Adrenal gland (tissue), 12 donors: ENCODE measurements around the gene PRSS33. TPM values are rescaled to one million over a fixed set of nuclear protein-coding genes. Genes with fewer than 3 reads are reported as not detected.
A peak's percentile ranks its signal among the peaks of the same experiment; 100 is the strongest.

Source experiments
- DNase-seq, 7 donors: peaks; one replicate each; pipeline ENCODE4 v3.0.0-alpha.2; 2019 to 2020
- H3K27ac ChIP-seq, 5 donors: fragments of 200-600 bp; sonication (generic) in 4 of 5; 1 replicate in 3 of 5; 2 replicates in 2 of 5; pipeline versions ENCODE4 v1.5.1 to v1.8.0; 2016 to 2020; ENCODE audit warnings: mild to moderate bottlenecking in 1 of 5
- H3K27me3 ChIP-seq: fragments of 200-600 bp; 2 replicates; pipeline ENCODE4 v1.8.0; 2021
- H3K36me3 ChIP-seq, 2 donors: fragments of 200-600 bp; replicated peaks in 1 of 2; 1 replicate in 1 of 2; 2 replicates in 1 of 2; pipeline versions ENCODE4 v1.5.1 to v1.8.0; 2018 to 2022
- H3K4me1 ChIP-seq, 2 donors: fragments of 200-600 bp; replicated peaks in 1 of 2; 1 replicate in 1 of 2; 2 replicates in 1 of 2; pipeline versions ENCODE4 v1.5.1 to v1.8.0; 2018 to 2021
- H3K4me3 ChIP-seq, 4 donors: fragments of 200-600 bp; sonication (generic) in 3 of 4; one replicate each; pipeline ENCODE4 v1.5.1; 2016 to 2018
- H3K9me3 ChIP-seq, 3 donors: fragments of 200-600 bp; sonication (generic) in 1 of 3; replicated peaks in 1 of 3; 1 replicate in 2 of 3; 2 replicates in 1 of 3; pipeline versions ENCODE4 v1.5.1 to v1.8.0; 2016 to 2021
- POLR2A ChIP-seq, 2 donors: fragments of 450-650 bp; IDR thresholded peaks; one replicate each; pipeline ENCODE4 v1.6.1; 2017; ENCODE audit warnings: antibody characterized with exemption in 2 of 2, mild to moderate bottlenecking in 2 of 2, moderate library complexity in 1 of 2
- WGBS, 4 donors: extraction: QIAGEN DNeasy Blood & Tissue Kit in 2 of 4; methylation state at CpG; one replicate each; pipeline versions ENCODE4 v1.1.5 to v1.1.7; 2013 to 2017; 5-methylcytosine and 5-hydroxymethylcytosine counted together
- intact Hi-C, 2 donors: fragments of 100-400 bp; cut with DNase I; formaldehyde crosslinking; loops; one replicate each; pipeline versions ENCODE4 v1.14.1 to v1.15.0; 2022 to 2023
- polyA plus RNA-seq, 3 donors: library from polyadenylated mRNA; stranded (reverse); fragments of 200-250 nt in 2 of 3; fragments of 350-450 nt in 1 of 3; fragmentation: Illumina TruSeq in 1 of 3; extraction: RNeasy Lipid Tissue Mini Kit (QIAGEN cat#74804) in 1 of 3; gene quantifications; one replicate each; pipeline ENCODE4 v1.2.3, GENCODE V29; 2013 to 2014
- total RNA-seq, 9 donors: library from RNA; depleted of rRNA in 4 of 9; stranded (reverse); fragments of >200 nt in 4 of 9; fragments of 120-200 nt in 1 of 9; fragmentation: NEBNext Ultra II Directional in 1 of 9; extraction: Animal tissue kit (Norgen Biotek cat#: 25700) in 1 of 9; gene quantifications; one replicate each; pipeline versions ENCODE4 v1.1.0 to v1.2.4, GENCODE V29; 2013 to 2023
- TF ChIP-seq, protein P1 (sequence below), 6 experiments: fragments of 450-650 bp in 4 of 6; fragments of 200-600 bp in 2 of 6; sonication (generic) in 1 of 6; IDR thresholded peaks; 1 replicate in 5 of 6; 2 replicates in 1 of 6; pipeline versions ENCODE4 v1.5.1 to v1.8.0; 2016 to 2021; ENCODE audit warnings: antibody characterized with exemption in 6 of 6, mild to moderate bottlenecking in 2 of 6, moderate library complexity in 1 of 6
- donor health status: healthy with polysubstance abuse.
- donor health status: Bipolar disorder and iron deficiency.
- donor health status: DM: yes; HTN: yes; CAD: no.
- donor health status: DM: no; HTN: no; CAD: no.
- donor health status: DM: no; HTN: no; CAD: no.
- donor health status: DM: yes; HTN: yes; CAD: no.

Gene PRSS33
- total and polyA plus RNA-seq, 12 donors: not detected

DNA sequence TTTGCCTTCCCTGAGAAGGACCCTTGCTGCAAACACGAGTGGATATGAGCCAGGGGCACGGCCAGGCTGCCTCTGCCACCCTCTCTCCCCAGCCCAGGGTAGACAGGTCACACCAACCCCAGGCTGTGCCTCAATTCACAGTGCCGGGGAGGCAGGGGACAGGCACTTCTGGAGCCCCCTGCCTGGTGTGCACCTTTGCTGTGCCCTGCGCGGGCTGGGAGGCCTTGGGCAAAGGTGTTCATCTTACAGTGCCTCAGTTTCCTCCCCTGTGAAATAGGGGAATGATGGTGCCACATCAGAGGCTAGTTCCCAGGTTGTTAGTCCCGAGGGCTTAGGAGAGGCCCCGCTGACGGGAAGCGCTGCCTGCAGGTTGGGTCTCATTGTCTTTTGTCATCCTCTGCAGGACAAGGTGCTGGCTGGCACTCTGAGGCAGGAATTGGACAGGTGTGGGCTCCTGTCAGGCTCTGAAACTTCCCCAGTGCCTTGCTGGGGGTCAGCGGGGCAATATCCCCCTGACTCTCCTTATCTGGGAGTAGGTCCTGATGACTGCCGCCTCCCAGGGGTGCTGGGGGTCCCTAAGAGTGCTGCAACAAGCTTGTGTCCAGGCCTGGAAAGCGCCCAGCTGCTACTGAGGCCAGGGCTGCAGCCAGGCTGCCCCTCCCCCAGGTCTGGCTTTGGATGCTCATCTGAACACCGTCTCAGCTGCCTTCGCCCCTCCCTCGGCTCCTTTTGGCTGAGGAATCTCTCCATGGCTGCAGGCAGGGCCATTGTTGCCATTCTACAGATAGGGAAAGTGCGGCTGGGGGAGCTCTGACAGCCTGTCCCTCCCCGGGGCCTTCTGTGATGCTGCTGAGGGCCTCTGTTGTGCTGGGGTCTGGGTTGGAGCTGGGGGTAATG, 32.8 kb upstream of the PRSS33 start:
- Histone ChIP-seq H3K27me3 (no peaks in the 10 kb centered on the region), H3K4me1 (no peaks in the 10 kb centered on the region), H3K4me3 (no peak overlapping the region), H3K36me3 (no peaks in the 10 kb centered on the region), H3K27ac (no peak overlapping the region), H3K9me3 (no peaks in the 10 kb centered on the region)
- TF ChIP-seq, protein P1, sequence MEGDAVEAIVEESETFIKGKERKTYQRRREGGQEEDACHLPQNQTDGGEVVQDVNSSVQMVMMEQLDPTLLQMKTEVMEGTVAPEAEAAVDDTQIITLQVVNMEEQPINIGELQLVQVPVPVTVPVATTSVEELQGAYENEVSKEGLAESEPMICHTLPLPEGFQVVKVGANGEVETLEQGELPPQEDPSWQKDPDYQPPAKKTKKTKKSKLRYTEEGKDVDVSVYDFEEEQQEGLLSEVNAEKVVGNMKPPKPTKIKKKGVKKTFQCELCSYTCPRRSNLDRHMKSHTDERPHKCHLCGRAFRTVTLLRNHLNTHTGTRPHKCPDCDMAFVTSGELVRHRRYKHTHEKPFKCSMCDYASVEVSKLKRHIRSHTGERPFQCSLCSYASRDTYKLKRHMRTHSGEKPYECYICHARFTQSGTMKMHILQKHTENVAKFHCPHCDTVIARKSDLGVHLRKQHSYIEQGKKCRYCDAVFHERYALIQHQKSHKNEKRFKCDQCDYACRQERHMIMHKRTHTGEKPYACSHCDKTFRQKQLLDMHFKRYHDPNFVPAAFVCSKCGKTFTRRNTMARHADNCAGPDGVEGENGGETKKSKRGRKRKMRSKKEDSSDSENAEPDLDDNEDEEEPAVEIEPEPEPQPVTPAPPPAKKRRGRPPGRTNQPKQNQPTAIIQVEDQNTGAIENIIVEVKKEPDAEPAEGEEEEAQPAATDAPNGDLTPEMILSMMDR (IDR thresholded peaks at IDR 0.05): no peak
- no peak for TF ChIP-seq POLR2A (IDR thresholded peaks at IDR 0.05)
- intact Hi-C loops: no loop called here
- peak in 1 of 7 donors; percentile 4 for DNase-seq
- 64 to 78% (median 69%) methylated on average over 9 to 17 of the region's 17 CpGs for WGBS, 4 donors

DNA sequence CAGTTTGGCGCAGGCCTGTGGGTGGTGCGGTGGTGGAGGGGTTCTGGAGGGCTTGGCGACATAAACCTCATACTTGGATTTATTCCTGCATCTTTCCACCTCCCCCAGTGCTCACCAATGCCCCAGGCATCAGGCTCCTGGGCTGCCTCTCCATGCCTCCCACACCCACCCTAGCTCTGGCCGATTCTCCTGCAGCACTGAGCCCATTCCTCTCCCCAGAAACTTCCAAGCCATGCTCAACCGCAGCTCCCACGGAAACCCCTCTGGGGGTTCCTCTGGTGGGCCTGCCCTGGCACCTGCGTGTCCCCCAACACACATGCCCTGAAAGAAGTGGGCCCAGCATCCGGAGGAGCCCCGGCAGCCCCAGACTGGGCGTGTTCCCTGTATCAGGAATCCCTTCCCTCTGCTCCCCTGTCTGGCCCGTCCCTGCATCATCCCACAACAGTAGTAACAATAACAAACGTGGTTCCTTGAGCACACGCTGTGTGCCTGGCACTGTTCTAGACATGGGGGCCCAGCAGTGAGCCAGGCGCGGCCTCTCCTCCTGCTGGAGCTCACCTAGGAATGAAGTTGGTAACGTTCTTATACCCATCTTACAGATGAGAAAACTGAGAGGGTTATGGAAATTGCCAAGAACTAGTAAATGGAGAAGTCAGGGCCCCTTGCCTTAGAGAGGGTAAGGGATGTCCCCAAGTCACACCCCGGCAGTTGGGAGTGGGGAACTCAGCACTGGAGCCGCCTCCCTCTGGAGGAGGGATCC, 32.0 kb upstream of the PRSS33 start:
- Histone ChIP-seq H3K27ac (no peak overlapping the region), H3K4me3 (no peak overlapping the region), H3K27me3 (no peaks in the 10 kb centered on the region), H3K9me3 (no peaks in the 10 kb centered on the region), H3K36me3 (no peaks in the 10 kb centered on the region), H3K4me1 (no peaks in the 10 kb centered on the region)
- intact Hi-C loops: no loop called here
- WGBS, 4 donors: 73 to 91% (median 86%) methylated on average over 12 to 18 of the region's 18 CpGs
- DNase-seq: peak in 1 of 7 donors; percentile 3
- TF ChIP-seq, protein P1 (IDR thresholded peaks at IDR 0.05): no peak
- TF ChIP-seq POLR2A (IDR thresholded peaks at IDR 0.05): no peak

DNA sequence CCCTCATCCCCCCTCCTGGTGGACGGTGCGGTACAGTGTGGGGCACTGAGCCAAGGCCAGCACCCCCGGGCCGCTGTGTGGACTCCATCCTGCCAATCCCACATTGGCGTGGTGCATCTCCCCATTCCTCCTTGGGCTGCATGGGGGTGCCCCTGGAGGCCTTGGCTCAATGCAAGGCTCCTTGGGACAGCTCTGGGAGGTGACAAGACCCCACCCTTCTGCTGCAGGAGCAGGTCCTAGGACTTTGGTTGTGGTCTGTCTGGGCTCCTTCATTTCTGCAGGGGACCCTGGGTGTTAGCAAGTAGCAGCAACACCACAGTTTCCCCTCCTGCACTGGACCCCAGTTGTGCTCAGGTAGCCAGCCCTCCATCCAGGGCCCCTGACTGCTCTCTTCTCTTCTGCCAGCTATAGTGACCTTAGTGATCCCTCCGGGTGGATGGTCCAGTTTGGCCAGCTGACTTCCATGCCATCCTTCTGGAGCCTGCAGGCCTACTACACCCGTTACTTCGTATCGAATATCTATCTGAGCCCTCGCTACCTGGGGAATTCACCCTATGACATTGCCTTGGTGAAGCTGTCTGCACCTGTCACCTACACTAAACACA, 31.0 kb upstream of the PRSS33 start:
- H3K36me3 ChIP-seq: no peaks in the 10 kb centered on the region
- 77 to 92% (median 86%) methylated on average over 10 of the region's 10 CpGs for WGBS, 4 donors
- no peak overlapping the region for H3K4me3 ChIP-seq
- TF ChIP-seq, protein P1 (IDR thresholded peaks at IDR 0.05): no peak
- no peak for TF ChIP-seq POLR2A (IDR thresholded peaks at IDR 0.05)
- DNase-seq: peak in 1 of 7 donors; percentile 2
- H3K27ac ChIP-seq: no peak overlapping the region
- intact Hi-C loops: no loop called here
- H3K9me3 ChIP-seq: no peaks in the 10 kb centered on the region
- H3K27me3 ChIP-seq: no peaks in the 10 kb centered on the region
- no peaks in the 10 kb centered on the region for H3K4me1 ChIP-seq
